HG03095 (cell line): ENCODE data around the gene PTH1R.

Experiments used
- ATAC-seq: cut with Tn5 transposase; IDR thresholded peaks from one replicate; pipeline ENCODE4 v1.9.1; 2021; ENCODE audit warnings: moderate library complexity; ENCODE audit not compliant: unreplicated experiment

PTH1R gene

DNA sequence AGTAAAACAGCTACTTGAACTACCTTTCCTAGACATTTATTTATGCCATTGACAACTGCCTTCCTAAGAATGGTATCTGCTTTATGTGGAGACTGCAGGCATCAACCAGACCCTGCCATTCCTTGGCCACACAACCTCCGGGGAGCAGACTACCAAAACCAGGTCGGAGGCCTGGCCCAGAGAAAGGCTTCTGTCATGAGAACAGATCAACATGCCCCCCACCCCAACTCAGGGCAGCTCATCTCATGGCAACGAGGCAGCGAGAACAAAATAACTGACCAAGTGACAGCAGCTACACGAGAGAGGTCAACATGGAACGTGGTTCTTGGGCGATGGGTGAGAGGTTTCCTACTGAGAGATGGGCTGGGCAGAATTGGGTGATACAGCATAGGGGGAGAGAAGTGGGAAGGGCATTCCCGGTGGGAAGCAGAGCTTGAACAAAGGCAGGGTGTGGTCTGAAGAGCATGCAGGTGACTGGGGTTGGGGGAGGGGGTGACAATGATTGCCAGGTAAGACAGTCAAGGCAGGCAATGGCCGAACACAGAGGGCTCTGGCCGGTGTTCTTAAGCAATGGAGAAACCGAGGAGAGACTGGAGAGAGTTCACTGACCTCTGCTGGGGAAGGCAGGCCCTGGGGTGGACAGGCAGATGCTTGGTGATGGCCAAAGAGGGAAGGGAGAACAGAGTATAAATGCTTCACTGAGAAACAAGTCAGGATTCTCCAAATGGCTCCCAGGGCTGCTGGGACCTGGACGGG lies 65.1 kb downstream of the PTH1R start:
- ATAC-seq: no peak

DNA sequence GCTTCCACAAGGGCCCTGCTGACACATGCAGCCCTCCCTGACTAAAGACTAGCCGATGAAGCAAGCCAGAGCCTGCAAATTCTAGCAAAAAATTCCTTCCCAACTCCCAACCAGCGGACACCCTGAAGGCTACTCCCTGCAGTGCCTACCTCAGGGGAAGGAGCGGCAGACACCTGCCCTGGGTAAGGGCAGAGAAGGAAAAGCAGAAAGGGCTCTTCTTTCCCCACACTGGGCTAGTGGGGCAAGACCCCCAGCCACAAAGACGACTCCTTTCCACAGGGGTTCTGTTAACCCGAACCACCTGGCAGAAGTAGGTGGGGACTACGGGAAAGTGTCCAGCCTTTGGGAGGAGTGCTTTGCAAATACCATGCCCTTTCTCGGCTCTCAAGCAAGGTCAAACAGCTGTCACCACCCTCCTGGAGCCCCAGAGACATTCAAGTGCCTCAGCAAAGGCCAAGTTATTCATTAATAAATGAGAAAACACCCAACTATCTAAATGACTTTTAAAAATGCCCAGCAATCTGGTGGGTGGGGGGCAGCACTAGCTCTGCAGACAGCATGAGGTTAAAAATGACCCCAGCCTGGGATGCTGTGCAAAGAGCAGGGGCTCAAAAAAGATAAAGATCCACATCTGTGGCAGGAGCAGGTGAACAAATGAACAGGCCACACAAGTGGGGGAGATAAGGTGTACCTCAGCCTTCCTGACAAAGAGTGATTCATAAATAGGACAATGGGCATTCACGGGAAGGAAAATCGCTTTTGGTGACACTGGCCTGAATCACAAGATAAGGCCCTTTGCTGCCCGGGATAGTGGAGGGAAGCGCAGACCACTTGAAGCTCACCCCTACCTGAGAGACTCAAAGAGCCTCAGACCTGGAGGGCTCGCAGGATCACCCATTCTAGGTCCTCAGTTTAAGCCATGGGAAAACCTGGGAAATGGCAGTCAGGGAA lies 66.0 kb downstream of the PTH1R start:
- no peak for ATAC-seq

GRCh38 chr3:46944191-46944590 lies 66.7 kb downstream of the PTH1R start:
- no peak for ATAC-seq

DNA sequence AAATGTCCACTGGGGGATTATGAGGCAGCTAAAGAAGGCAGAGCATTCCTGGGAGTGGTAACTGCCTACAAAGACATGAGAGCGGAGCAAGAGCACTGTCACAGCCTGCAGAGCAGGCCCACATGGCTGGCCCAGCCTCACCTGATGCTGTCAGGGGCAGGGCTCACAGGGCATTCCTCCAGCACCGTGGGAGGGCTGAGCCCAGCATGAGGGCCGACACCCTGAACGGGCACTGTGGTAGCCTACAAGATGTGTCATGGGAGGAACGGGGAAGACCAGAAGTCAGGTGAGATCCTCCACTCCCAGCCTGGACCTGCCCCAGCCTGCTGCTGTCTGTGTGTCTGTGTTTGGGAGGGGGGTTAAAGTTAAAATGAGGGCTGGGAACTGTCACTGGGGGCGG lies 68.9 kb downstream of the PTH1R start:
- ATAC-seq: no peak

DNA sequence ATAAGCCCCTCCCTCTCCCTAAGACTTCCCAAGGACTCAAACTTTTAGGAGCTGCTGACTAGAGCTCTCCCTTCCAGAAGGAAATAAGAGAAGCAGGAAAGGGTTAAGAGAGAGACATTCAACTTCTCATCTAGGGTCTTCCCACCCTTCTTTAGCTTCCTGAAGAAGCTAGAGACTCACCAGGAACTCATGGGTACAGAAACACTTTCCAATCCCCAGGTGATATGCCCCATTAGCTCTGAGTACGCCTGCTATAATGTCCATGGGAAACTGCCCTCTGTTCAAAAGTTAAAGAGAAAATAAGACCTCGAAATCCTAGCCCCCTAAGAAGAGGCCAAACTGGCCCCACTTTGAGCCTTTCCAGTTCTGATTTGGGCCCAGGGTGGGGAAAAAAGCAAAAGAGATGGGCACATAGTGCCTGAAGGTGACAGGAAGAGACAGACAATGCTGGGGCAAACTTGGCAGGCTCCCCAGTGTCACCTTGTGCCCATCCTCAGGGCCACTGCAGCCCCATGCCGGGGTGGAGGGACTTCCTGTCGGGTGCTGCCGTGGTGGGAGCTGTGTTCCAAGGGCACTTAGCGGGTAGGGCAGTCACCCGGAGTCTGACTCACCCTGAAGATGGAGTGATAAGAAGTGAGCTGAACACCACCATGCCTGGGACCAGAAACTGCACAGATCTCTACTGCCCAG lies 69.5 kb downstream of the PTH1R start:
- no peak for ATAC-seq

DNA sequence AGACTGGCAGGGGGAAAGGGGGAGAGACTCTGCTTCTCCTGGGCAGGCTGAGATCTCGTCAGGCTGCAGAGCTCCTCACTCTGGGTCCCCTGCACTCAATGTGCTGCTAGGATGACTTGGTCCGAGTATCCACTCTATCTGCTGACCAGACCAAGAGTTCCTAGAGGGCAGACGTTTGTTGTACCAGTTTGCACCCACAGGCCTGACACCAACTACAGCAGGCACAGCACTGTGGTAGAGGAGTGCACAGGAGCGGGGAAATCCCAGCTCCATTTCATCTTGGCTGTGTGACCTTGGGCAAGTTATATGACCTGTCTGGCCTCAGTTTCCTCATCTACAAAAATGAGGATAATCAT lies 70.0 kb downstream of the PTH1R start:
- no peak for ATAC-seq

DNA sequence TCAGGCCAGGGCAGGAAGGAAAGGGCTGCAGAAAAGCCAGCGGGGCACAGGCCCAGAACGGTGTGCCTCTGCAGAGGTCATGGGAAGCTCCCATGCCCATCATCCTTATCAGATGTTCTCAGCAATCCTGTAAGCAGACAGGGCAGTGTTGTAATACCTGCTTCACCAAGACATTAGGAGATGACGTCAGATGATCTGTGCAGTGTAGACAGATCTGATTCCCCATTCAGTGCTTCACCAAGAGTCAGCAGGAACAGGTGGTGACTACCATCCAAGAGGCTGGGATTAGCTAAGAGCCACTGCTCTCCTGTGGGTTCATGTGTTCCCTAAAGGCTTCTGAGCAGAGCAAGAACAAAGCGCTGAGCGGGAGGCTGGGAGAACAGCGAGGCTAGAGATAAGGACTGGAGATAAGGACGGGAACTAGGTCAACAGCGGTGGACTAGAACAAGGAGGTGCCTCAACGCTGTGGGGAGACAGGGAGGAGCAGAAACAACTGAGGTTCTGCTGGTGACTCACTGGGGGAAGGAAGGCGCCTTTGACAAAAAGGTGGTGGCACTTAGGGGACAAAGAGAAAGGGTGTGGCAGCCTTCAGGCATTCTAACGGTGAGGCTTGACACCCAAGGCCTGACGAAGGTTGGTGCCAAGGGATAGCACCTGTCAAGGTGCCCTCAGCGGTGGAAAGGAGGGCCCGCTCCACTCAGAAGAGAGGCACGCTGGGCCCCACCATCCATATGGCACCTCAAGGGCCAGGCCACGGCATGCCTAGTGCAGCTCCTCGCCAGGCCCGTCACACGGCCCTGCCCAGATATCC lies 70.7 kb downstream of the PTH1R start:
- ATAC-seq: no peak

- ATAC-seq: no peak
Measured at GRCh38 chr3:46948830-46949671, 71.5 kb downstream of the PTH1R start.

DNA sequence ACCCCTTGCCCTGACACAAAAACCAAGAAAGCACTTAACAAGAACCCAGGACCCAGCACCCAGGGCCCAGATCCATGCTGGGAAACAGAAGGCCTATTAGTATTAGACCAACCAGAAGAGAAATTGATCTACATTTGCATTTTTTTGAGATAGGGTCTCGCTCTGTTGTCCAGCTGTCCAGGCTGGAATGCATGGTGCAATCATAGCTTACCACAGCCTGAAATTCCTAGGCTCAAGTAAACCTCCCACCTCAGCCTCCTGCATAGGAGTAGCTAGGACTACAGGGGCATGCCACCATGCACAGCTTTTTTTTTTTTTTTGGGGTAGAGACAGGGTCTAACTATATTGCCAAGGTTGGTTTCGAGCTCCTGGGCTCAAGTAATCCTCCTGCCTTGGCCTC lies 72.7 kb downstream of the PTH1R start:
- no peak for ATAC-seq

DNA sequence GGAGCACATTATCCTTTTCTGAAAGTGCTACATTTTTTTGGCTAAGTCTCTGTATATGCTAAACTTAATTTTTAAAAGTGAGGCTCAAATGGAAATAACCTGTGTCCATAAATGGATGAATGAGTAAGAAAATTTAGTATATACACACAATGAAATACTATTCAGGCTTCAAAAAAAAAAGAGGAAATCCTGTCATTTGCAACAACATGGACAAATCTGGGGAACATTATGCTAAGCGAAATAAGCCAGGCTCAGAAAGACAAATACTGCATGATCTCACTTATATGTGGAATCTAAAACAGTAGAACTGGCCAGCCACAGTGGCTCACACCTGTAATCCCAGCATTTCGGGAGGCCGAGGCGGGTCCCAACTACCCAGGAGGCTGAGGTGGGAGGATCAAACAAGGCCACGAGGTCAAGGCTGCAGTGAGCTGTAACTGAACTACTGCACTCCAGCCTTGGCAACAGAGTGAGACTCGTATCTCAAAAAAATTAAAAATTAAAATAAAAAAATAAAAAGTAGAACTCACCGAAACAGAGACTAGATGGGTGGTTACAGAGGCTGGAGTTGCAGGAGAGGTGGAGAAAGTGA lies 73.2 kb downstream of the PTH1R start:
- ATAC-seq: no peak

DNA sequence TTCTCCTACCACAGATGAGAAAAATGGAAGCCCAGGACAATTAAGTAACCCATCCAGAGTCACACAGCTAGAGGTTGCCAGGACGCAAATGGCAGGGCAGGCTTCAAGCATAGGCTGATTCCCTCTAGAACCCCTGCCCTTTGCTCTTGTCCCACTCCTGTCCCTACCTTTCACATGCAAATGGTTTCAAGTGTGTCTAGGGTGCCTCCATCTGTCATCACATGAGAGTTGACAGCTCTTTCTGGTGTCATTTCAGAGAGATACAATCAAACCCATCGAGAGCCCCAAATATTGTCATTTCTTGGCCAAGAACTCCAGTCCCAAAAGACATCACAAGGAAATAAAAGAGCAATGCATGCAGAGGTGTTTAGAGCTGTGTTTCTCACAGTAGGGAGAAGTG lies 75.3 kb downstream of the PTH1R start:
- no peak for ATAC-seq
